Activated CD4-positive, CD25-positive, alpha-beta regulatory T cell (primary cell): ENCODE results near the gene TFEB.

Source experiments
- DNase-seq, 4 experiments: peaks; one replicate each; lab custom pipeline; 2025; lab: John Stamatoyannopoulos, UW

Gene TFEB

DNA sequence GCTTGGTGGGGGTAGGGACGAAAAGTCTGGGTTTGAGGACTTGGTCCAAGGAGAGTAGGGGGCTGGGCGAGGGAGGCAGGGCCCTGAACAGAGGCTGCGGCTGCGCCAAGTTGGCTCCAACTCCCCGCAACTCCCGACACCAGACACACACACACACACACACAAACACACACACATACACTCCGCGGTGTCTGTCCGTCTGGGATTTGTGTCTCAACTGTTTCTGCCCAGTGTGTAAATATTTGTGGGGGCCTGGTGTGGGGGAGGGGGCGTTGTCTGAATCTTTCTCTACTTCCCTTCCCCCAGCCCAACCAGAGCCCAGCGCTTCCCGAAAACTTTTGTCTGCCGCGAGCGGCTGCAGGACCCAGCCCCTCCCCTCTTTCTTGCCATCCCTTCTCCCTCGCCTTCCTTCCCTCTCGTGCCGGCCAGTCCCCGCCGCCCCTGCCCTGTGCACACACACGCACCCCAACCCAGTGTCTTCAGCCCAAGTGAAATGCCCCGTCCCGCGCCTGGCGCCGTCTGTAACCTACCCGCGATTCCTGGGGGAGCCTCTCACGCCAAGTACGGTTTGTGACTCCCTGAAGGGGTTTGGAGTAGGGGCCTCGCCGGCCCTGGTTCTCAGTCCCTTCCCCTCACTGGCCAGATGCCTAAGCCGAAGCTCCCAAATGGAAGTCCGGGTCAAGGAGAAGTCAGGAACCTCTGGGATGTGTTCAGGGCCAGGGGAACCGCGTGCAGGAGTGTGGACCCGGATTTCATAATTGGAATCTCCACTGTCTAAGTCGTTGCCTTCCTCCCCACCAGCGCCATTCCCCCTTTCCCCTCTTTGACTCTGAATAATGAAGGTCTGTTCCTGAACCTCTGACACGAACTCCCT, 96.2 kb downstream of the TFEB start:
- DNase-seq, result no peak

DNA sequence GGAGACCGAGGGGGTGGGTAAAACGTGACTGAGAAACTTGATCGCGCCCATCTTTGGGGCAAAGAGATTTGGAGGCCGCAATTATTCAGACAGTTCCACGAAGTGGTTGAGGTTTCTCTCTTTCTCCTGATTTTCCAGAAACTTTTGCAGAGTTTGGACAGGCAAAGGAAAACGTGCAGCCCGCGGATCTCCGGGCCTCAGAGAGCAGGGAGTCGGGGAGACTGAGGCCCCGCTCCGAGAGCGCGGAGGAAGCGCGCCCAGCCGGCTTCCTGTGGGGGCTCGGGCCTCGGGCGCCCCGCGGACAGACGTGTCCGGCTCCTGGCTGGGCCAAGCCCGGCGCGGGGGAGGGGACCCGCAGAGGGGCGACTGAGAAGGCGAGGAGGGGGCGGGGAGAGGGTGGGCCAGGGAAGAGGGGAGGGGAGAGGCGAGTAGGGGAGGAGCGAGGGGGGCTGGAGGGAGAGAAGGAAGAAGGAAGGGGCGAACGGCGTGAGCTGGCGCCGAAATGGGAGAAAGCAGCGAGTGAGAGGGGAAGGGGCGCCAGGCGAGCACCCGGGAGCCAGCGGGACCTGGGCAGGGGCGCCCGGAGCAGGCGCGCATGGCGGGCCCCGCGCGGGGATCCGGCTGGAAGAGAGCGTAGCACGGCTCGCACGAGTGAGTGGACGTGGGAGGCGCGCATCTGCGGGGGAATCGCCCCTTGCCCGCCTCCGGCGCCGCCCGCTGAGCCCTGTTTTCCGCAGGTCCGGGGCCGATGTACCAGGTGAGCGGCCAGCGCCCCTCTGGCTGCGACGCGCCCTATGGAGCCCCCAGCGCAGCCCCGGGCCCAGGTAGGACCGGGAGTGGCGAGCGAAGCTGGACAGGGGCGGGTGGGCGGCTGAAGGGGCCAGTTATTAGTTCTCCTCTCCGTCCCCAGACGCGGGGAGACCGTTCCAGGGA, 97.1 kb downstream of the TFEB start, which contains the start of gene MDFI:
Gene MDFI, plus strand, starts transcription at position 467 of the 933 bp plus-strand sequence. Its CDS starts 282 bp downstream, at position 749.
- no peak for DNase-seq

- no peak for DNase-seq
These were observed 98.0 kb downstream of the TFEB start for GRCh38 chr6:41637194-41638001.

- no peak for DNase-seq
These were observed 98.6 kb downstream of the TFEB start for GRCh38 chr6:41636833-41637193.

DNA sequence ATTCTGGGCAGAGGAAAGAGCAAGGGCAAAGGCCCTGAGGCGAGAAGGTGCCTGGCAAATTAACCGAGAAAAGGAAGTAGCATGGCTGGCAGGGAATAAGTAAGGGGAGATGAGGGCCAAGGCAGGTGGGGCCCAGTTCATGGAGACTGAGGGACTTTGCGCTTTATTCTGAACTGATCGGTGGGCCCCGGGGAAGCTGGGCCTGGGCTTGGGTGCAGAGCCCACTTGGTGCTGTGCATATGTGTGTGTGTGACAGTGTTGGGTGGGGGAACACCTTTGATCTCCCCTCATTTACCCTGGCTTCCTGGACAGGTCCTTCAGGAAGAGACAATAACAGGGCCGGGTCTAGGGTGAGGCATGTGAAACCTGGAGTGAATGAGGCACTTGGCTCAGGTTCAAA, 100.0 kb downstream of the TFEB start:
- DNase-seq, result no peak

DNA sequence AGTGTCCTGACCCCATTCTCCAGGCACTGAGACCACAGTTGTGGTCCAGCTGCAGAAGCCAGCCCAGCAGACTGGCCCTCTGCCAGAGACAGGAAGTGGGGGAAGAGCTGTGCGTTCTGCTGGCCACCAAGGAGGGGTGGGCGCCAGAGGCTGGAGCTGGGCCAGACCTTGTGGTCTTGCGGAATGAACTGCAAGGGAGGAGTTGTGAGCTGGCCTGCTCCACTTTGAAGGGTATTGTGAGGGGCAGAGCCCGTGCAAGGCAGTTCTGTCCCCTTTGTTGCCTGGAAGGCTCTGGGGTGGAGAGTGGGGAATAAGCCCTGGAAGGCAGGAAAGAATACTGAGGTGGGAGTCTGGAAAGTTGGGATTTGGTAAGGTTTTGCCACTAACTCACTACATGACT, 100.8 kb downstream of the TFEB start:
- no peak for DNase-seq
